OCI-LY1 (cell line): ENCODE data around the gene NMRK1.

ENCODE experiments used
- CTCF ChIP-seq: fragments of 200-600 bp; sonication (generic), shearing (Covaris generic); IDR thresholded peaks from 2 replicates; pipeline ENCODE4 v1.5.1; 2017; ENCODE audit warnings: mild to moderate bottlenecking, antibody characterized with exemption, low read length, moderate library complexity, mixed read lengths
- EZH2 ChIP-seq: fragments of 200-600 bp; sonication (generic), shearing (Covaris generic); IDR thresholded peaks from 2 replicates; pipeline ENCODE4 v1.8.0; 2017; ENCODE audit warnings: borderline replicate concordance, mixed run types, mild to moderate bottlenecking, antibody characterized with exemption, low read length, moderate library complexity, mixed read lengths

- TF ChIP-seq CTCF = no peak
- TF ChIP-seq EZH2 = no peak
Observed at GRCh38 chr9:75023846-75024245, 64.1 kb downstream of the NMRK1 start.
